AG04450 (cell line): Measurements from ENCODE around the gene HOXB7. TPM values are rescaled to one million over a fixed set of nuclear protein-coding genes. Genes with fewer than 3 reads are reported as not detected.
A peak's percentile ranks its signal among the peaks of the same experiment; 100 is the strongest.

ENCODE experiments used
- CTCF ChIA-PET: fragments of 300-600, 350-600 bp; formaldehyde crosslinking; extraction: SDS; loops from one replicate; lab custom pipeline; 2022; ENCODE audit warnings: antibody characterized with exemption, inconsistent platforms; lab: Charles Lee
- POLR2A ChIA-PET: fragments of 350-600 bp; formaldehyde crosslinking; extraction: SDS; loops from one replicate; lab custom pipeline; 2021; ENCODE audit warnings: antibody characterized with exemption, inconsistent platforms; lab: Yijun Ruan, JAX
- DNase-seq: peaks from one replicate; pipeline ENCODE4 v3.0.0-alpha.2; 2011; ENCODE audit warnings: low read depth, low spot score
- H3K27ac ChIP-seq: one replicate; pipeline ENCODE4 v1.5.1; 2012; ENCODE audit warnings: low read depth, low read length, control low read depth
- H3K27me3 ChIP-seq: one replicate; pipeline ENCODE4 v1.6.0; 2012; ENCODE audit warnings: low read length; ENCODE audit not compliant: control insufficient read depth, insufficient read depth
- H3K4me3 ChIP-seq: 2 replicates; pipeline ENCODE4 v1.5.1; 2011; ENCODE audit warnings: mild to moderate bottlenecking, low read depth, low read length, control low read depth
- H3K9me3 ChIP-seq: 2 replicates; pipeline ENCODE4 v1.5.1; 2012; ENCODE audit warnings: low read length; ENCODE audit not compliant: control insufficient read depth, insufficient read depth
- polyA plus RNA-seq: library from polyadenylated mRNA; depleted of rRNA; stranded (reverse); fragments of >200 nt; gene quantifications from 2 replicates; pipeline ENCODE4 v1.2.3, GENCODE V29; 2011
- TF ChIP-seq, protein P1 (sequence below): IDR thresholded peaks from 2 replicates; pipeline ENCODE4 v1.5.1; 2011; ENCODE audit warnings: low read depth, low read length, control low read depth, inconsistent platforms

Gene HOXB7
- polyA plus RNA-seq, 1 experiment: 11.3 TPM

DNA sequence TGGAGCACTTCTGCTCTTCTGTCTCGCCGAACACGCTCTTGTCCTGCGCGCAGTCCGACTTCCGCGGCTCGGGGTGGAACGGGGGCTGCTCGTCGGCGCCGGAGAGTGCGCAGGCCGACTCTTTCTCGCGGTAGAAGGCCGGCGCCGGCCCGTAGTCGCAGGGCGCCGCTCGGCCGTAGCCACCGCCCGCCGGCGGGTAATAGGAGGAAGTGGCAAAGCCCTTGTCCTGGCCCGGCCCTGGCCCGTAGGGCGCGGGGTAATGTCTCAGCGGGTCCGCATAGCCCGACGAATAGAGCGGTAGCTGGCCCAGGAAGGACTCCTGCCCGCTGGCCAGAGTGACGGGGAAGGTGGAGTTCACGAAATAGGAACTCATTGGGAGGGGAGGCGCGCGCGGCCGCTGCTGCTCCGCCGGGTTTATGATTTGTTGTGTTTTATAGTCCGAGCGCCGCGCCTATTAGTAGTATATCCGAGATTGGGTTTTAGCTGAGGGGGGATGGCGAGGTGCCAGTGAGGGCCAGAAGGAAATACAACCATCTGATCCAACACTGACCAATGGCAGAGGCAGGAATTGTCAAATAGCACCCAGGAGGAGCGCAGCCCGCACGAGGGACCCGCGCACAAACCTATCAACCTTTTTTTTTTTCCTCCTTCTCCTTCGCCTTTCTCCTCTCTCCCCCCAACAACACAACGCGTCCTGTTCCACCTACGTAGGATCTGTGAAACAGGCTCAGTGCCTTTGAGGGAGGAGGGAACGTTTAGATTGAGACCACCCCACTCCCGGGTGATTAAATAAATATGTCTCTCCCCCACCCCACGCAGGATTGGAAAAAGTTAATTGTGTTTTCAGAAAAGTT is 12.8 kb downstream of the HOXB7 start:
- no peaks in the 10 kb centered on the region; the same call in 1 of the 2 replicates for H3K9me3 ChIP-seq
- peak overlapping the region; percentile 83 for H3K27ac ChIP-seq
- peak overlapping the region; percentile 76 for H3K4me3 ChIP-seq
- POLR2A ChIA-PET: interaction anchor here (0.7 to 3.0 kb wide), 6 partner anchors 10 to 549 kb away, joined by 3 to 13 read pairs (median 4); partner anchors contain the start of gene NFE2L1
- CTCF ChIA-PET: interaction anchor here (0.6 to 0.8 kb wide), 2 partner anchors 76 to 247 kb away, joined by 3 read pairs; no protein-coding TSS in a partner anchor
- no peak for DNase-seq
- H3K27me3 ChIP-seq: peaks cover 2% of the 10 kb centered on the region
- TF ChIP-seq, protein P1, sequence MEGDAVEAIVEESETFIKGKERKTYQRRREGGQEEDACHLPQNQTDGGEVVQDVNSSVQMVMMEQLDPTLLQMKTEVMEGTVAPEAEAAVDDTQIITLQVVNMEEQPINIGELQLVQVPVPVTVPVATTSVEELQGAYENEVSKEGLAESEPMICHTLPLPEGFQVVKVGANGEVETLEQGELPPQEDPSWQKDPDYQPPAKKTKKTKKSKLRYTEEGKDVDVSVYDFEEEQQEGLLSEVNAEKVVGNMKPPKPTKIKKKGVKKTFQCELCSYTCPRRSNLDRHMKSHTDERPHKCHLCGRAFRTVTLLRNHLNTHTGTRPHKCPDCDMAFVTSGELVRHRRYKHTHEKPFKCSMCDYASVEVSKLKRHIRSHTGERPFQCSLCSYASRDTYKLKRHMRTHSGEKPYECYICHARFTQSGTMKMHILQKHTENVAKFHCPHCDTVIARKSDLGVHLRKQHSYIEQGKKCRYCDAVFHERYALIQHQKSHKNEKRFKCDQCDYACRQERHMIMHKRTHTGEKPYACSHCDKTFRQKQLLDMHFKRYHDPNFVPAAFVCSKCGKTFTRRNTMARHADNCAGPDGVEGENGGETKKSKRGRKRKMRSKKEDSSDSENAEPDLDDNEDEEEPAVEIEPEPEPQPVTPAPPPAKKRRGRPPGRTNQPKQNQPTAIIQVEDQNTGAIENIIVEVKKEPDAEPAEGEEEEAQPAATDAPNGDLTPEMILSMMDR: no peak

DNA sequence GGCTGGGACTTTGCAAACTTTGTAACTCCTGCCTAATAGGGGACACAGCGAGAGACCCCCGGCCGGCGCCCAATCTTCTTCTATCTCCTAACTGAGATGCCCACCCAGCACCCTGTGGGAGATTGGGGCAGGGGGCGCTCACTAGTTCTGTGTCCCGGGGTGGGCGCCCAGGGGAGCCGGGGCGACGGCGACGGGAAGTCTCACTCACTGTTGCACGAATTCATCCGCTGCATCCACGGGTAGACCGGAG is 13.4 kb downstream of the HOXB7 start:
- Histone ChIP-seq H3K27ac (peak overlapping the region; percentile 83), H3K27me3 (peaks cover 2% of the 10 kb centered on the region), H3K9me3 (no peaks in the 10 kb centered on the region; the same call in 1 of the 2 replicates), H3K4me3 (peak overlapping the region; percentile 76)
- ChIA-PET CTCF (interaction anchor here (0.6 kb wide), 1 partner anchor 76 kb away, joined by 3 read pairs; no protein-coding TSS in a partner anchor), POLR2A (interaction anchor here (1.0 to 3.0 kb wide), 6 partner anchors 10 to 549 kb away, joined by 3 to 13 read pairs (median 4); partner anchors contain the start of gene NFE2L1)
- TF ChIP-seq, protein P1: no peak
- DNase-seq: no peak

DNA sequence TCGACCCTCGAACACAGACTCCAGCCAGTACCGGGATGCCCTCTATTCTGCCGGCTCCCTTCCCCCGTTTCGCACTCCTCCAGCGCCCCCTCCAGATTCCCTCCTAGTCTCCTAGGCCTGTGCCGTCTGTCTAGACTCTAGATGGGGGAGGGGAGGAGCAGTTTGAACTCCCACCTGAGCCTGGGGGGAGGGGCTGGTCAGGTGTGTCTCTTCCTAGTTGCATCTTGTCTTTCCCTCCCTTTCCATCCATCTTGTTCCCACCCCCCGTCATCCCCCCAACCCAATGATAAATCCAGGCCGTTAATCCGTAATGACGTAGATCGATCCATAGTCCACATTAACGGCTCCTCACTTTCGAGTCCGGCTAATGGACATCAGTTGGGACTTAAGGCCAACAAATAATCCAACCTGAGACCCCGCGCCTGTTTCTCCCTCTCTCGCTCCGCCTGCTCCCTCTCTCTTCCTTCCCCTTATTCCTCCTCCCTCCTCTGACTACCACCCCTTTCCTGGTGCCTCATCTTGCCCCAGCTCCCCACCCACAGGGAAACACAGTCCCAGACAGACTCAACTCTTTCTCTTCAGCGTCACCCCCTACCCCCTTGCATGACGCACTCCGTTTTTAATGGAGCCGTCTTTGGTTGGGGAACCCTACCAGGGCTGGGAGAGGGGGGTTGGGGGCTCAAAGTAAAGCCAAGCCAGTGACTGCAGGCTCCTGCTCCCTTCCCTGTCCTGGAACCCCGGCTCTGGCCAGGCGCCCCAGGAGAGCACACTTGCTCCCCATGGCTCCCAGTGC is 13.9 kb downstream of the HOXB7 start:
- H3K9me3 ChIP-seq: no peaks in the 10 kb centered on the region; the same call in 1 of the 2 replicates
- H3K27ac ChIP-seq: peak overlapping the region; percentile 83
- no peak for DNase-seq
- ChIA-PET POLR2A (interaction anchor here (1.0 to 3.0 kb wide), 4 partner anchors 10 to 41 kb away, joined by 3 to 13 read pairs (median 4); no protein-coding TSS in a partner anchor), CTCF (interaction anchor here (4.8 kb wide), 1 partner anchor 246 kb away, joined by 41 read pairs; no protein-coding TSS in a partner anchor)
- TF ChIP-seq, protein P1: no peak
- H3K27me3 ChIP-seq: peaks cover 2% of the 10 kb centered on the region
- H3K4me3 ChIP-seq: peak overlapping the region; percentile 76

DNA sequence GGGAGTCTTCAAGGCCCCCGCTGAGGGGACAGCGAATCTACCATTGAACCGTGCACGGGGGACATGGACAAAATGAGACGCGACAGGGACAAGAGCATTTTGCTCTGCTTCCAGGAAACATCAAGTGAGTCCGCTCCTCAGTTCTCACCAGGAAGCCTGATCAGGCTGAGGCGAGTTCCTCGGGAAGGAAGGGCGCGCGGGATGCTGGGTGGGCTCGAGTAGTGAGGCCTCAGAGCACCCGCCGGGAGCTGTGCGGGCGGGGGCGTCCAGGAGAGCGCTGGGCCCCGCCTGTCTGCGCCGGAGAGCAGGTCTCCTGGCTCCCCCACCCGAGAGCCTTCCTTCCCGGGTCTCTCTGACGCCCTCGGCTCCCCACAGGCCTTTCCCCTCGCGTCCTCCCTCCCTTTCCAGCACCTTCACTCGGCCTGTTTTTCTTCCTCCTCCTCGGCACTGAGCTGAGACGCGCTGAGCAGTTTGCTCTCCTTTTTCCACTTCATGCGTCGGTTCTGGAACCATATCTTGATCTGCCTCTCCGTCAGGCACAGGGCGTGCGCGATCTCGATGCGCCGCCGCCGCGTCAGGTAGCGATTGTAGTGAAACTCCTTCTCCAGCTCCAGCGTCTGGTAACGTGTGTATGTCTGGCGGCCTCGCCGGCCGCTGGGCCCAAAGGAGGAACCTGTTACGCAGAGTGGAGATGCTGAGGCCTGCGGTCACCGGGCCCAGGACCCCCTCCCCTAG is 14.7 kb downstream of the HOXB7 start:
- DNase-seq: no peak
- H3K9me3 ChIP-seq: no peaks in the 10 kb centered on the region; the same call in 1 of the 2 replicates
- peak overlapping the region; percentile 76 for H3K4me3 ChIP-seq
- POLR2A ChIA-PET: interaction anchor here (0.7 to 3.0 kb wide), 4 partner anchors 9 to 229 kb away, joined by 3 to 13 read pairs (median 4); no protein-coding TSS in a partner anchor
- peak overlapping the region; percentile 83 for H3K27ac ChIP-seq
- CTCF ChIA-PET: interaction anchor here (0.6 to 4.8 kb wide), 3 partner anchors 22 to 261 kb away, joined by 3 to 53 read pairs (median 41); no protein-coding TSS in a partner anchor
- TF ChIP-seq, protein P1: no peak
- peaks cover 2% of the 10 kb centered on the region for H3K27me3 ChIP-seq
